HG02642 (cell line): ENCODE data around the gene KRT86.

Experiments
- ATAC-seq: cut with Tn5 transposase; IDR thresholded peaks from one replicate; pipeline ENCODE4 v1.9.1; 2021; ENCODE audit warnings: mild to moderate bottlenecking; ENCODE audit not compliant: unreplicated experiment, poor library complexity

KRT86 gene

DNA sequence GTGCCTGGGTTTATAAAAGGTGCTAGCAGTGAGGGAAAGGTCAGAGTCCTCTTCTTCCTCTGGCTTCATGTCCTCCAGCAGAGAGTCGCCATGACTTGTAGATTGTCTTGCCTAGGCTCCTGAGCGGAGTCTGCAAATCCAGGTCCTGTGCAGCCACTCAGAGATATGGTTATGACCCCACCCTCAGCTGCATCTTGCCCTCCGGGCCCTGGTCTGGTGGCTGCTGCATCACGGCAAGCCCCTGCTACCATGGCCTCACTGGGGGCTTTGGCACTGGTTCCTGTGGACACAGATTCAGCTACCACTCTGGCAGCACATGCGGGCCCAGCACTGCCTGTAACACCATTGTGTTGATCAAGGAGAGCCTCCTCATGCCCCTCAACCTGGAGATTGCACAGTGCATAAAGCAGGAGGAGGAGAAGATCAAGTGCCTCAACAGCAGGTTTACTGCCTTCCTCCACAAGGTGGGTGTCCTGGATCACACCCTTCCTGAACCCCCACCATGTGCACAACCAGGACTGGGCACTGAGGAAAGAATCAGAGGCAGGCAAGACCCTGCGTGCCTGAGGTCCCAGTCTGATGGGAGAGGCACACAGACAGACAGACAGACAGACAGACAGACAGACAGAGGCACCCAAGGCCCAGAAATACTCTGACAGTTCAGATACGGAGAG is 10.5 kb upstream of the KRT86 start:
- no peak for ATAC-seq

GRCh38 chr12:52264435-52264825 is 10.0 kb upstream of the KRT86 start:
- ATAC-seq = no peak

DNA sequence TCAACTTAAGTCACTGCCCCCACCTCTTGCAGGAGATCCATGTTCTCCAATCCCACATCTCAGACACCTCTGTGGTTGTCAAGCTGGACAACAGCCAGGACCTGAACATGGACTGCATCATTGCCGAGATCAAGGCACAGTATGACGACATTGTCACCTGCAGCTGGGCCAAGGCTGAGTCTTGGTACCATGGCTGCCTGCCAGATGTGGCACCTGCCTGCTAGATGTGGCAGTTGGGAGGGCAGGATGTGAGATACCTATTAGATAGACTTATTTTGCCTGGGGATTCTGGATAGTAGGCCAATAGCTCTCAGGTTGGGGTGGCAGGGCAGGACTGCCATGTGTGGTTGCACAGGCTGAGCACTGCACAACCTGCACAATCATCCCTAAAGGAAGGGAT is 7.9 kb upstream of the KRT86 start:
- no peak for ATAC-seq

- ATAC-seq = no peak
These were observed 7.2 kb upstream of the KRT86 start for GRCh38 chr12:52267266-52267665.

DNA sequence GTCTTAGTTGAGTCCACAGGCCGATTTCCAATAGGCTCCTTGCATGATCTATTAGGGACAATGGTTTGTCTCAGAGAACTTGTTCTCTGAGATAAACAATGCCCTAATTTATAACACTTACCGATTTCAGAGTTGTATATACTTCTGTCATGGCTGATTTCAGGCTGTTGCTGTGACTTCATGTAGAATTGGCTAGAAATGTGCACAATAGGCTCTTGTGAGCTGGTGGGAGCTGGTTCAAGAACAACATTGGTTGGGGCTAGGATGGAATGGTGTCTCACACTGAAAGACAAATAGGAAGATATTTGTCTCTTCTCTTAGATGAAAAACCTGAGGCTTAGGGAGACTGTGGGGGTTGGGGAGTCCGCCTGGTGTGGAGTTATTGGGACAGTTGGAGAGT is 6.7 kb upstream of the KRT86 start:
- no peak for ATAC-seq

GRCh38 chr12:52268212-52268611 is 6.2 kb upstream of the KRT86 start:
- no peak for ATAC-seq

DNA sequence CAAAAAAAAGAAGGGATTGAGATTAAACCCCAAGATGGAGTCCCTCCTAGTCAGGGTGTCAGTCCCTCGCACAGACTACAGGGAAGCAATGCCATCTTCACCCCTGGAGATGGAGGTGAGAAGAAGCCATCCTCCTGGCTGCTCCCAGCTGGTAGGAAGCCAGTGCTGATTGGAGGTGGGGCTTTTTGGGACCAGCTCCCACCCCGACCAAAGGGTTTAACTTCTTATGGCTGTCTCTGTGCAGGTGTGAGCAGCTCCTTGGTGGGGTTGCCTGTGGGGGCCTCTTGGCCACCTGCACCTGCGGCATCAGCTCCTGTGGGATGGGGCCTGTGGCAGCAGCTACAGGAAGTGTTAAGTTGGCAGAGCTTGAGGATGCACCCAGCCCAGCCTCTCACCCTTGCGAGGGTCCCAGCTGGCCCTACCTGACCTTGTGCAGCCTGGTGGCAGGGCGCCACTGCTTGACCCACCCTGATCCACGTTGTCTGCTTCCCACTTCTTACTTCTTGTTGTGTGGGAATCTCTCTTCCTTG is 3.8 kb upstream of the KRT86 start:
- ATAC-seq = no peak

DNA sequence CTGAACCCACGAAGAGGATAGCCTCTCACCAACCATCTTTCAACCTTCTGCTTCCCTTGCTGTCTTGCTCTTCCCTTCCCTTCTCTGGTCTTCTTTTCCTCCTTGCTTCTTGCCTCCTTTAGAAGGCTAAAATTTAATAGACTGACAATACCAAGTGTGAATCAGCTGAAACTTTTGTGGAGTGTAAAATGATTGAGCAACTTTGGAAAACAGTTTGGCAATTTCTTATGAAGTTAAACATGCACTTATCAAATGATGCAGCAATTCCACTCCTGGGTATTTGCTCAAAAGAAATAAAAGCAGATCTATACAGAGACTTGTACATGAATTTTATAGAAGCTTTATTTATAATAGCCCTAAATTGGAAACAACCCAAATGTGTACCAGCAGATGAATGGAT is 3.3 kb upstream of the KRT86 start:
- ATAC-seq = no peak

DNA sequence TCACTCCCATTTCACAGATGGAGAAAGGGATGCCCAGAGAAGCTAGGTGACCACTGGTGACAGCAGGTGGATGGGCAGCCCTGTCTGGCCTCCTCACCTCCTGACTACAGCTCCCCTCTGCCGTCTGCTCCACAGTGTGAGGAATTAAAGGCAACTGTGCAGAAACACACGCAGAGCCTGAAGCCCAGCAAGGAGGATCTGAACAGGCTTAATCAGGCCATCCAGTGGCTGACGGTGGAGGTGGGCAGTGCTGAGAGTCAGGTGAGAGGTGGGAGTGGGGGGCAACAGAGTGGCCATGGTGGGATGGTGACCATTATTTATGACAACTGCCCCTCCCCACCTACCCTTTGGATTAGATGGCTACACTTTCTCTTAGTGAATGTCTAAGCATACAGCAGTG is 1.2 kb downstream of the KRT86 start:
- no peak for ATAC-seq

- no peak for ATAC-seq
These were observed 3.2 kb downstream of the KRT86 start for GRCh38 chr12:52277486-52278245.

DNA sequence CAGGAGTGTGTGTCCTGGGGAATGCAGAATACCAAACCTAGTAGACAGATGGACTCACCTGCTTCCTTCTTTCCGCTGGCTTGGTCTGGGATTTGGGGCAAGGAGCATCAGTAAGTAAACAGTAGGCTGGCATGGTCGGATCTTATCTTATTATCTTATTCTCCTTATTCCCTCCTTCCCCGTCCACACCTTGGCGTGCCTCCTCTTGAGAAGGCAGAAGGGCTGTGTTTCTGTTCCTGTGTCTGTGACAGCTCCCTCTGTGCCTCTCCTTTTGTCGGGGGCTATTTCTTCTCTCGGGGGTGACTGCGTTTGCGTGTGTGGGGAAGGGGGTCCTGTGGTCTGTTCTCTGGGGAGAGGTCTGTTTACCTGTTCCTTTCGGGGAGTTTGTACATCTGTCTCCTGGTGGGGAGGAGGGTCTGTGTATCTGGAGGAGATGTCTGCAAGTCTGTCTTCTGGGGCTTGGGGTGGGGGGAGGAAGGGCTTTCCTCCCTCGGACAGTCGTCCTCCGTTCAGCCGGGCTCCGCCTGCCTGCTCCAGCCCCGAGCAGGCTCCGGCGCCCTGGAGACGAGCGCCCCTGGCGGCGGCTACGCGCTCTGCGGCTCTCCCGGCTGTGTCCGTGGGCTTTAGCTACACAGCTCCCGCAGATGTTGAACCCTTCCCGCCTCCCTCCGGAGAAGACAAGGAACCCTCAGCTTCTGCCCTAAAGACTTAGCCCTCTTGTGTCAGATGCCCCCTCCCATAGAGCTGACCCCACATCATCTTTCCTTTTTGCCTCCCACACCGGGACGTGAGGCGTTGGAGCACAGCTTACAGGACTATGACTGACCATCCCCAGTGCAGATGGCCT is 4.4 kb downstream of the KRT86 start:
- ATAC-seq = peak; percentile 92

GRCh38 chr12:52279422-52280318 is 5.2 kb downstream of the KRT86 start:
- ATAC-seq = no peak

GRCh38 chr12:52280319-52280795 is 5.9 kb downstream of the KRT86 start:
- no peak for ATAC-seq

DNA sequence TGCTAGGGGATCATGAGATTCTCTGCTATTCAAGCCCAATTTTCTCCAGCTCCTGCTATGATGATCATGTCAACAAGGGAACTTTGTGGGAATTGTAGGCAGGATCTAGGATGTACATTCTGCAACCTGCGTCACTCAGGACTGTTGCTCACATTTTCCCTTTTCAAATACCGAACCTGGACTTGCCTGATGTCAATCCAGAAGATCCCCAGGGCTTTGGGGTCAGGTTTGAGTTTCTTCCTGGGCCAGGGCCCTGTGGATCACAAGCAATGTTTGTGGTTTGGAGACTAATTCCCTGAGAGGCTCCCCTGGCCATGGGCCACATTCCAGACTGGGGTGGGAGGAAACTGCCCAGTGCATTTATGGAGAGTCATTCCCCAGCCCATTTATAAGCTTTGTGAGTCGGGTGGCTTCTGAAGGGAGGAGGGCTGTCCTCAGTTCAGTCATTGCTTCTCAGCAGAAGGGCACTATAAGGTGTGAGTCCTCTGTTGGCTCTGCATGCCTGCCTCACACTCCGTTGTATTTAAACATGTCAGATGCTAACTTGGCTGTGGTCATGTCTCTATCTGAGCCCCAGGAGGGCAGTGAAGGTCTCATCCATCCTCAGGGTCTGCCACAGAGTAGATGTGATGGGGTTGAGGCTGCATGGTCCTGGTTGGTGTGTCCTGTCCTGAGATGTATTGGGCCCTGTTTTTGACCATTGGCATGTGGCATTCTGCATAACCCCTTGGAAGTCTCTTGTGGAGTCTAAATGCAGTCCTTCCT is 6.5 kb downstream of the KRT86 start:
- ATAC-seq = no peak

DNA sequence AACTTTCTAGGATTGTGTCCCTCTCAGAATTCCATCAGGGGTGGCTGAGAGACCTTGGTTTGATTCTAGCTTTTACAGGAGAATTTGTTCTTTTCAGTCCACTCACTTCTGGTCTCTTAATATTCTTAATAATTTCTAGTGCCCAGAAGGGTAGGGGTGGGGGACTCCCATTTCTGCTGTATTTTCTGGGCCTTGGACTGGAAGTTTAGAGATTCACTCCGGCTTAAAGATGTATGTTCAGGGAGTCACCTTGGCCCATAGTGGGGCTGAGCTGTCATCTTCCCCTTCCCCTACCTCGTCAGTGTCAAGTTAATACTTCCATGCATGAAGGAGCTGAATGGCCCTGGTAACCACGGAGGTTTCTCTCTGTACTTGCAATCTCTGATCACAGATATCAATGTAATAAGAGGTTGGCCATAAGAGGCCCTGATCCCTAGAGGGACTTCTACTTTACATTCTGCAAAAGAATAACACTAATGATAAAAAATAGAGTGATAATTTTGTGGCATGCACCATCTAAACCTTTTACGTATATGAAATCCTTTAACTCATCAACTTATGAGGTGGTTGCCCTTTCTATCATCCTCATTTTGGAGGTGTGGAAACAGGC is 10.2 kb downstream of the KRT86 start:
- no peak for ATAC-seq

DNA sequence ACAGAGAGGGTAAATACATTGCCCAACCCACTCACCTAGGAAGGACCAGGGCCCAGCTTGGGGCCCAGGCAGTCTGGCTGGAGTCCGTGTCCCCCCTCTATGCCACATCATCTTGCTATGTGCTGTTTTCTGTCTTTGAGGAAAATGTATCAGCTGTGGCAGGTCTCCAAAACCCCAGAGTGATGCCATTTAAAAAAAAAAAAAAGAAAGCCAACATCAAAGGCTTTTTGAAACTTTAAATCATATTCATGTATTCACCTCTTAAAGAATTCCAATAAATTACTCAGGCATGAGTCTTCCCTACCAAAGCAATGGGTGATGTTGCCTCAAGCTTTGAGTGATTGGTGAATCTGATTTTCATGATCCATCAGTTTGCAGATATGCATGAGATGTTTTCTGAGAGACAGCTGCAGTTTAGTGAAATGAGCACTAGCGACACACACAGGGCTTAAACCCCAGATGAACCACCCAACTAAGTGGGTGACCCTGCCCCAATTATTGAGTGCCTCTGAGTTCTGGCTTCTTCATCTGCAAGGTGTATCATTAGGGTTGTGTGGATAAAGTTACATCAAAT is 10.8 kb downstream of the KRT86 start:
- ATAC-seq = no peak

- ATAC-seq = no peak
These were observed 11.5 kb downstream of the KRT86 start for GRCh38 chr12:52285851-52286530.
